ENCODE measurements around the gene MSANTD2. TPM values are rescaled to one million over a fixed set of nuclear protein-coding genes. Genes with fewer than 3 reads are reported as not detected.

MSANTD2 gene
- total and polyA plus RNA-seq, 4 donors = 1.6 to 7.7 (median 2.3) TPM

- TF ChIP-seq SP1 (IDR thresholded peaks at IDR 0.05) (no peak), FOXA1 (IDR thresholded peaks at IDR 0.05) (no peak), REST (IDR thresholded peaks at IDR 0.05) (no peak), TAF1 (conservative IDR thresholded peaks at IDR 0.05) (no peak), HNF4A (conservative IDR thresholded peaks at IDR 0.05) (no peak), CTCF (IDR thresholded peaks at IDR 0.05; ENCODE audit: low read depth, low read length, missing input control) (no peak)
- WGBS = 97% methylated on average over 3 of the region's 3 CpGs
These were observed 3.9 kb downstream of the MSANTD2 start for GRCh38 chr11:124796312-124796711.

GRCh38 chr11:124793466-124794278 lies 6.5 kb downstream of the MSANTD2 start:
- no peak for DNase-seq (ENCODE audit: low spot score)
- Histone ChIP-seq H3K4me3 (ENCODE audit: low read depth in 1 of 3, low read length in 3 of 3) (no peak overlapping the region), H3K4me1 (ENCODE audit: control insufficient read depth in 4 of 4, insufficient read depth in 4 of 4, low read length in 3 of 4) (peaks cover 0 to 7% (median 4%) of the 10 kb centered on the region in 4 donors), H3K9me3 (ENCODE audit: control insufficient read depth in 4 of 4, low read length in 3 of 4) (no peaks in the 10 kb centered on the region), H3K27me3 (ENCODE audit: control insufficient read depth in 4 of 4, insufficient read depth in 4 of 4, low read length in 3 of 4) (no peaks in the 10 kb centered on the region), H3K9ac (ENCODE audit: low read depth in 1 of 2, low read length in 2 of 2) (no peak overlapping the region), H3K27ac (ENCODE audit: low read depth in 1 of 2, low read length in 2 of 2) (no peak overlapping the region), H3K36me3 (ENCODE audit: control insufficient read depth in 4 of 4, insufficient read depth in 3 of 4, low read depth in 1 of 4, low read length in 3 of 4) (no peaks in the 10 kb centered on the region)
- TF ChIP-seq RAD21 (IDR thresholded peaks at IDR 0.05) = peak; percentile 69 to 74
- TF ChIP-seq EGR1 (IDR thresholded peaks at IDR 0.05; ENCODE audit: low read depth in 2 of 2) = no peak
- TF ChIP-seq CTCF (IDR thresholded peaks at IDR 0.05; ENCODE audit: low read depth, low read length, missing input control) = peak; percentile 56
- WGBS = 86% methylated on average over 2 of the region's 2 CpGs

More at GRCh38 chr11:124796312-124796711, 3.9 kb downstream of the MSANTD2 start:
- DNase-seq (ENCODE audit: low spot score) = no peak
- Histone ChIP-seq H3K27me3 (ENCODE audit: control insufficient read depth in 4 of 4, insufficient read depth in 4 of 4, low read length in 3 of 4) (no peaks in the 10 kb centered on the region), H3K9me3 (ENCODE audit: control insufficient read depth in 4 of 4, low read length in 3 of 4) (no peaks in the 10 kb centered on the region), H3K27ac (ENCODE audit: low read depth in 1 of 2, low read length in 2 of 2) (no peak overlapping the region), H3K4me1 (ENCODE audit: control insufficient read depth in 4 of 4, insufficient read depth in 4 of 4, low read length in 3 of 4) (peaks cover 4 to 21% (median 16%) of the 10 kb centered on the region in 4 donors), H3K9ac (ENCODE audit: low read depth in 1 of 2, low read length in 2 of 2) (no peak overlapping the region), H3K36me3 (ENCODE audit: control insufficient read depth in 4 of 4, insufficient read depth in 3 of 4, low read depth in 1 of 4, low read length in 3 of 4) (no peaks in the 10 kb centered on the region), H3K4me3 (ENCODE audit: low read depth in 1 of 3, low read length in 3 of 3) (no peak overlapping the region)

Data from liver (tissue), 9 donors.